ENCODE data around the gene SEC63. TPM values are rescaled to one million over a fixed set of nuclear protein-coding genes. Genes with fewer than 3 reads are reported as not detected.

SEC63 gene
- polyA plus RNA-seq, 2 donors: 14.9 to 23.0 TPM

DNA sequence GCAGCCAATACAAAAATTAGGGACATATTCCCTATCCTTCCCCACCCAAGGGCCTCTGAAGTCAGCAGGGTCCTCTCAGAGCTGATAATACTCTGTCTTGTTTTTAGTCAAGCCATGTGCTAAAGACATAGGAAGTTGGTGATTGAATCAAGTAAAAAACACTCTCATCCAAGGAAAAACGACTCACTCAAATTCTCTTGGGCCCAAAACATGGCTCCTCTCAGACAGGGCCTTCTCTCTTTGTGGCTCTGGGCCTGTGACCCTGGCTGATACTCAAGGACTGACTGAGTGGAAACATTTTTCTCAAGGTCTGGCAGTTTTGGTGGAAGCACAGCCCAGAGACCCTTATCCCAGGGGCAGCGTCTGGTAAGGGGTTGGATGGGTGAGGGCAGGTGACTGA, 127.9 kb downstream of the SEC63 start:
- Histone ChIP-seq H3K27ac (ENCODE audit: low read depth in 2 of 2, low read length in 1 of 2) (no peak overlapping the region), H3K4me1 (ENCODE audit: control insufficient read depth in 2 of 2, insufficient read depth in 2 of 2, low read length in 1 of 2) (no peaks in the 10 kb centered on the region), H3K36me3 (ENCODE audit: control insufficient read depth in 2 of 2, insufficient read depth in 2 of 2, low read length in 1 of 2) (no peaks in the 10 kb centered on the region), H3K9me3 (ENCODE audit: control insufficient read depth in 2 of 2, insufficient read depth in 1 of 2, low read depth in 1 of 2, low read length in 1 of 2) (no peaks in the 10 kb centered on the region), H3K27me3 (ENCODE audit: control insufficient read depth in 1 of 2, insufficient read depth in 2 of 2, low read length in 2 of 2) (no peaks in the 10 kb centered on the region), H3K4me3 (ENCODE audit: low read depth in 1 of 2, low read length in 2 of 2) (no peak overlapping the region)
- whole genome bisulfite sequencing, 2 donors: 74 to 79% methylated on average over 2 of the region's 2 CpGs

DNA sequence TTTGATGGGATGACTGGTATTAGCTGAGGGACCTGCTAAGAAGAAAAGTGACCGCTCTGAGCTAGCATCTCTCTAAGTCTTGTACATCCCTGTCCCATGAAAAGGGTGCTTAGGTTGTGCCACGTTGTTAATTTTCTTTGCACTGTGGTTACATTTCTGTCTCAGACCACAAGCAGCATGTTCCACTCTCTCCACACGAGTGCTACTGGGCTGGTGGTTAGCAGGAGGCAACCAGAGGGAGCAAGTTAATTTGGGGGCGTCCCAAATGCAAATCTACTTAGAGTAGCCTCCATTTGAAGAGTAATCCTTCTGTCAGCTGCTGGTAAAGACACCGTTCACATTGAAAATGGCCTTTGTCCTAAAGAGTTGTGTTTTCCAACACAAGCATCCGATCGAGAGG, 130.5 kb downstream of the SEC63 start:
- Histone ChIP-seq H3K9me3 (ENCODE audit: control insufficient read depth in 2 of 2, insufficient read depth in 1 of 2, low read depth in 1 of 2, low read length in 1 of 2) (no peaks in the 10 kb centered on the region), H3K4me1 (ENCODE audit: control insufficient read depth in 2 of 2, insufficient read depth in 2 of 2, low read length in 1 of 2) (no peaks in the 10 kb centered on the region), H3K4me3 (ENCODE audit: low read depth in 1 of 2, low read length in 2 of 2) (no peak overlapping the region), H3K36me3 (ENCODE audit: control insufficient read depth in 2 of 2, insufficient read depth in 2 of 2, low read length in 1 of 2) (no peaks in the 10 kb centered on the region), H3K27me3 (ENCODE audit: control insufficient read depth in 1 of 2, insufficient read depth in 2 of 2, low read length in 2 of 2) (no peaks in the 10 kb centered on the region), H3K27ac (ENCODE audit: low read depth in 2 of 2, low read length in 1 of 2) (no peak overlapping the region)
- WGBS, 2 donors: 85 to 86% methylated on average over 7 of the region's 7 CpGs

DNA sequence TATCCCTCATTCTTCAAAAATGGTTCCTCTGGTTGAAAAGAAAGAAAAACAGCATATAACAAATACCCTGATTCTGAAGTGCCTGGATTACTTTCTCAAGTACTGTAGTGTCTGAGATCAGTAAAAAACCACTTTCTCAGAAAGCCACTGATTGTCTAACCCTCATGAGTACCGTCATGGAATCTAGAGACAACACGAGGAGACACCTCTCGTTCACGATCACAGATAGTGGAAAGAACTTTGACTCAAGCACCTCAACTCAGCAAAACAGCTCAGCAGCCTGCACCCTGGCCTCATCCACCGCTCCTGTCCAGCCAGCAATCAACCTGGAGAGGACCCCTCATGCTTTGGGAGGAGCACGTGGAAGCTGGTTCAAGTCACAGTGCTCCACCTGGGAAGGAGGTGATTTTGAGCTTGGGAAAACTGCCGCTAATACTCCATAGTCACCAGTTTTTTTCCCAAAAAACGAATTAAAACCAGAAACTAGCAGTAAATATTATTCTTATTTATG, 134.9 kb downstream of the SEC63 start:
- no peaks in the 10 kb centered on the region for H3K36me3 ChIP-seq (ENCODE audit: control insufficient read depth in 2 of 2, insufficient read depth in 2 of 2, low read length in 1 of 2)
- H3K4me3 ChIP-seq (ENCODE audit: low read depth in 1 of 2, low read length in 2 of 2): no peak overlapping the region
- H3K4me1 ChIP-seq (ENCODE audit: control insufficient read depth in 2 of 2, insufficient read depth in 2 of 2, low read length in 1 of 2): peaks cover 2 to 5% of the 10 kb centered on the region in 2 donors
- WGBS, 2 donors: 64 to 73% methylated on average over 8 of the region's 8 CpGs
- no peaks in the 10 kb centered on the region for H3K9me3 ChIP-seq (ENCODE audit: control insufficient read depth in 2 of 2, insufficient read depth in 1 of 2, low read depth in 1 of 2, low read length in 1 of 2)
- H3K27me3 ChIP-seq (ENCODE audit: control insufficient read depth in 1 of 2, insufficient read depth in 2 of 2, low read length in 2 of 2): no peaks in the 10 kb centered on the region
- no peak overlapping the region for H3K27ac ChIP-seq (ENCODE audit: low read depth in 2 of 2, low read length in 1 of 2)

DNA sequence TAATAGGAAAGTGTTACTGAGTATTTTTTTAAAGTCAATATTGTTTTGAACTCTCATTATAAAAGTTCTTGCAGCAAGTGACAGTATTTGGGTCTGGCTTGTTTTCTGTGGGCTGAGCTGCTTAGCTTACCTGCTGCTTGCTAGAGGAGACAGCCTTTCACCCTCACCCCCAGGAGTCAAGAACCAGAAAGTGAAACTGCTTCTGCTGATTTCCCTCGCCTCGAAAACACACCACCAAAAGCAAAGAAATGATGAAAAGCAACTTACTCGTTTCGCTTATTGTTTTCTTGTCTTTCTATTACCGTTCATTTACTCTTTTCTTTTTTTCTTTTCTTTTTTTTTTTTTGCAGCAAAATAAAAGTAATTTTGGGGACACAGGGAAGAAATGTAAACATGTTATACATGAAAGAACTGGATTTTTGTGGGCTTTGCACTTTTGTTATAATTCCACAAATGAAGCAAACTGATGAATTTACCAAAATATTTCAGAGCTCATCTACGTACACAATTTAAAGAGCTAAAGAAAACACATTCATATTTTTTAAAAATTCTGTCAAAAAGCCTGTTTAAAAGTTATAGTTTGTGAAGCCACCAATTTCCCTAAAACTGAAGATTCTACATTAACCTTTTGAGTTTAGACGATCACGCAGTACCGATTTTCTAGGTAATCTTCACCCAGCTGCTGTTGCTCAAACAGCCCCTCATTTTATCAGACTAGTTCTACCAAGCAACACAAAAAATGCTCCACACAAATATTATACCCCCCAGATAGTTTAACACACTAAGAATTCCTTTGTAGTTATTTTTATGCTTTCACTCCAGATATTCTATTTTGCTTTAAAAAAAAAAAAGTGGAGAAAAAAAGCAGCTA, 135.6 kb downstream of the SEC63 start:
- Histone ChIP-seq H3K36me3 (ENCODE audit: control insufficient read depth in 2 of 2, insufficient read depth in 2 of 2, low read length in 1 of 2) (no peaks in the 10 kb centered on the region), H3K27ac (ENCODE audit: low read depth in 2 of 2, low read length in 1 of 2) (no peak overlapping the region), H3K27me3 (ENCODE audit: control insufficient read depth in 1 of 2, insufficient read depth in 2 of 2, low read length in 2 of 2) (no peaks in the 10 kb centered on the region), H3K4me1 (ENCODE audit: control insufficient read depth in 2 of 2, insufficient read depth in 2 of 2, low read length in 1 of 2) (peaks cover 2 to 5% of the 10 kb centered on the region in 2 donors), H3K4me3 (ENCODE audit: low read depth in 1 of 2, low read length in 2 of 2) (no peak overlapping the region), H3K9me3 (ENCODE audit: control insufficient read depth in 2 of 2, insufficient read depth in 1 of 2, low read depth in 1 of 2, low read length in 1 of 2) (no peaks in the 10 kb centered on the region)
- WGBS, 2 donors: 52 to 63% methylated on average over 9 of the region's 9 CpGs

DNA sequence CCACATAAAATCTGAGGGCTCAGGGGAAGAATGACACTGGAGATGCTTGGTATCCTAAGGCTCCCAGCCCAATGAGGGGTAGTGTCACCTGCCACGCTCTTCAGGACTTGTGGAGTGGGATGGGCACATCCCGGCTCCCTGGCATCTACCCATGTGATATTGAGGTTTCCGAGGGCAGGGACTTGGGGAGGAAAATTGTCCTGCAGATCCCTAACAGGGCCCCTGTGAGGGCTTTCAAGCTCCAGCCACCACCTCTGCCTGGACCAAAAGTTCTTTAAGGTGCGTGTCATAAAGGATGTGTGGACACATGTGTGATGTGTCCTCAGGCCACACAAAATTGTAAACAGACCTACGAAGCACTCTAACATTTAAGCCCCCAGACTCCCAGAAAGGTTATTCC, 136.4 kb downstream of the SEC63 start:
- H3K9me3 ChIP-seq (ENCODE audit: control insufficient read depth in 2 of 2, insufficient read depth in 1 of 2, low read depth in 1 of 2, low read length in 1 of 2): no peaks in the 10 kb centered on the region
- H3K27ac ChIP-seq (ENCODE audit: low read depth in 2 of 2, low read length in 1 of 2): no peak overlapping the region
- H3K27me3 ChIP-seq (ENCODE audit: control insufficient read depth in 1 of 2, insufficient read depth in 2 of 2, low read length in 2 of 2): no peaks in the 10 kb centered on the region
- H3K4me1 ChIP-seq (ENCODE audit: control insufficient read depth in 2 of 2, insufficient read depth in 2 of 2, low read length in 1 of 2): peaks cover 2 to 5% of the 10 kb centered on the region in 2 donors
- no peaks in the 10 kb centered on the region for H3K36me3 ChIP-seq (ENCODE audit: control insufficient read depth in 2 of 2, insufficient read depth in 2 of 2, low read length in 1 of 2)
- H3K4me3 ChIP-seq (ENCODE audit: low read depth in 1 of 2, low read length in 2 of 2): no peak overlapping the region
- 70 to 74% methylated on average over 5 of the region's 5 CpGs for WGBS, 2 donors

DNA sequence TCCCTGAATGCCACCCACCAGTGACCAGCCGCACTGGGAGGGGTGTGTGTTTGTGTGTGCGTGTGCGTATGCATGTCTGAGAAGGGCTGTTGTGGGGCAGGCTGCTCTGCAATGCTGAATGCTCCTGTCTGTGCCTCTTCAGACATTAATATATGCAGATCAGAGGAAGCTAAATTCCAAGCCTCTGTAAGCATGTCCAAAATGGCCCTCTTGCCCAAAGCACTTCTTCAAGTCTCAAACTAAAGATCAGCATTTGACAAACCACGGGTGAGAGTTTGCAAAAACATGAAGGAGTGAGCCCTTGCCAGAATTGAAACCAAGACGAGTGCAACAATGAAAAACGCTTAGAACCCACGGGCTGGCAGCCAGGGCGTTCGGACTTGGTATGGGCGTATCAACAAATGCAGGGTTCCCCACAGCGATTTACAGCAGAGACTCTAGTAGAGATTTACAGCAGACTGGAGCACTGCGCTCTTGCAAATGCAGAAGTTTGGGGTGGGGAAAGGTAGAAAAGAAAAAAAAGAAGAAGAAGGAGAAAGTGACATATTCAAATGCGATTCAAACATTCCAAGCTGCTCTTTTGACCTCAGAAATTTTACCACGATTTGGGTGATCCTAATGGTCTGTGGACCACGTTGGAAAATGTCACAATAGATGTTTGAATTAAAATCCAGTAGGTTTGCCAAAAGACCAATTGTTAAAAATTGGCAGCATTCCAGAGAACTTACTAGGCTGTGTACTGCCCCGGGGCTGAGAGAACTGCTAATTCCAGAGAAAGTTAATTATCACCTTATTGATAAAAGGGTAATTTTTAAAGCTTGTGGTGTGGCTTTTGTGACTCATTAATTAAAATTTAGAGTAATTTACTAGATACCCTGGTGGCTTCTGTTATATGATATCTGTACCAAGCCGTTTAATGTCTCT, 137.4 kb downstream of the SEC63 start:
- no peaks in the 10 kb centered on the region for H3K9me3 ChIP-seq (ENCODE audit: control insufficient read depth in 2 of 2, insufficient read depth in 1 of 2, low read depth in 1 of 2, low read length in 1 of 2)
- 14 to 20% methylated on average over 17 of the region's 17 CpGs for WGBS, 2 donors
- peak overlapping the region; percentile 11 to 25 for H3K27ac ChIP-seq (ENCODE audit: low read depth in 2 of 2, low read length in 1 of 2)
- peaks cover 2 to 5% of the 10 kb centered on the region in 2 donors for H3K4me1 ChIP-seq (ENCODE audit: control insufficient read depth in 2 of 2, insufficient read depth in 2 of 2, low read length in 1 of 2)
- H3K27me3 ChIP-seq (ENCODE audit: control insufficient read depth in 1 of 2, insufficient read depth in 2 of 2, low read length in 2 of 2): no peaks in the 10 kb centered on the region
- no peaks in the 10 kb centered on the region for H3K36me3 ChIP-seq (ENCODE audit: control insufficient read depth in 2 of 2, insufficient read depth in 2 of 2, low read length in 1 of 2)
- H3K4me3 ChIP-seq (ENCODE audit: low read depth in 1 of 2, low read length in 2 of 2): peak overlapping the region in 1 of 2 donors; percentile 28

DNA sequence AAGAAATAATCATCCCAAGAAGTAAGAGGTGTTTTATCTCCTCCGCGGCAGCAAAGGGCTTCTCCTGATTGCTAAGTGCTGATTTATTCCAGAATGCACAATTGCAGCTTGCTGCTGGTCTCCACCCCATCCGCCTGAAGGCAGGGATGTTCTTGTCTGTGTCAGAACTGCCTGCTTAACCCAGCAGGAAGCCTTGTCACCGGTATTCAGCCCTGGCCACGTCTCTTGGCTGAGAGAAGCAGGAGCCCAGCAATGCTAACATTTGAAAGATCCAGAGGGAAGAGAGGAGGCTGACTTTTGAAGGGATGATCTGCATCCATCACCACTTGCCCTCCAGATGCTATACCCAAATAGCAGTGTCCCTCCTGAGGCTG, 138.1 kb downstream of the SEC63 start:
- Histone ChIP-seq H3K27ac (ENCODE audit: low read depth in 2 of 2, low read length in 1 of 2) (peak overlapping the region; percentile 11 to 25), H3K4me3 (ENCODE audit: low read depth in 1 of 2, low read length in 2 of 2) (no peak overlapping the region)

DNA sequence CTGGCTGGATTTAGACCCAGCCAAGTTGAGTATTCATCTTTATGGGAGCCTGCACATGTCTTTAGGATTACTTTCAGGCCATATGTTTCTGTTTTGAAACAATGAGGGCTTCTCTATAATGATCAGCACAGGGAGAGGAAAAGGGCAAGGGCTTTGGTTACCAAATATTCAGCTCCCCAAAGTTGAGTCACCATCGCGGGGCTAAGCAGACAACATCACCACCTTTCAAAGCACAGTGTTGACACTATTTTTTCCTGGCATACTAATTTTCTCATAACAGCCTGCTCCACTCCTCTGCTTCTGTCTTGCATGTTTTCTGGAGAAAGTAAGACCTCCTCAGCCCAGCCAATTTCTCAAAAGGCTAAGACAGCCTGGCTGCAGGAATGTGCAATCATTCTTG, 138.8 kb downstream of the SEC63 start:
- no peak overlapping the region for H3K27ac ChIP-seq (ENCODE audit: low read depth in 2 of 2, low read length in 1 of 2)
- 73 to 77% methylated on average over 2 of the region's 2 CpGs for WGBS, 2 donors
- peaks cover 2 to 5% of the 10 kb centered on the region in 2 donors for H3K4me1 ChIP-seq (ENCODE audit: control insufficient read depth in 2 of 2, insufficient read depth in 2 of 2, low read length in 1 of 2)

More for the DNA sequence above, 138.1 kb downstream of the SEC63 start:
- H3K9me3 ChIP-seq (ENCODE audit: control insufficient read depth in 2 of 2, insufficient read depth in 1 of 2, low read depth in 1 of 2, low read length in 1 of 2): no peaks in the 10 kb centered on the region
- WGBS, 2 donors: 27 to 33% methylated on average over 5 of the region's 5 CpGs
- peaks cover 2 to 5% of the 10 kb centered on the region in 2 donors for H3K4me1 ChIP-seq (ENCODE audit: control insufficient read depth in 2 of 2, insufficient read depth in 2 of 2, low read length in 1 of 2)
- no peaks in the 10 kb centered on the region for H3K36me3 ChIP-seq (ENCODE audit: control insufficient read depth in 2 of 2, insufficient read depth in 2 of 2, low read length in 1 of 2)
- no peaks in the 10 kb centered on the region for H3K27me3 ChIP-seq (ENCODE audit: control insufficient read depth in 1 of 2, insufficient read depth in 2 of 2, low read length in 2 of 2)

DNA sequence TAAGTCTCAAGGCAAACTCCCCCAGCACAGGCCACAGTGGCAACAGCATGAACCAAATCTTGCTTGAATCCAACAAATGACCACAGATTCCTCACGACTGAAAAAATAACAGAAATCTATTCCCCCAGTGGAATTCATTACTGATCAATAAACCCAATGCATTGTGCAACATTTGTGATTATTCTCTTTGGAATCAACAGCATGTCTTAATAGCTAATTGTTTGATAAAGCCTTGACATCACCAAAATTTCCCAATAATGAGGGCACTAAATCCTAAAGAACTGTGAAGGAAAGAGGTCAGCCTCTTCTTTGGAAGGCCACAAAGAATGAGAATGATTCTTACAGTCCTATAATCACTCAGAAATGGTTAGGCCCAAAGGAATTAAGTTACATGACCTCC, 139.7 kb downstream of the SEC63 start:
- Histone ChIP-seq H3K4me1 (ENCODE audit: control insufficient read depth in 2 of 2, insufficient read depth in 2 of 2, low read length in 1 of 2) (peaks cover 2 to 5% of the 10 kb centered on the region in 2 donors), H3K4me3 (ENCODE audit: low read depth in 1 of 2, low read length in 2 of 2) (no peak overlapping the region), H3K9me3 (ENCODE audit: control insufficient read depth in 2 of 2, insufficient read depth in 1 of 2, low read depth in 1 of 2, low read length in 1 of 2) (no peaks in the 10 kb centered on the region), H3K36me3 (ENCODE audit: control insufficient read depth in 2 of 2, insufficient read depth in 2 of 2, low read length in 1 of 2) (no peaks in the 10 kb centered on the region), H3K27me3 (ENCODE audit: control insufficient read depth in 1 of 2, insufficient read depth in 2 of 2, low read length in 2 of 2) (no peaks in the 10 kb centered on the region), H3K27ac (ENCODE audit: low read depth in 2 of 2, low read length in 1 of 2) (no peak overlapping the region)
- 49 to 87% methylated on average over 1 of the region's 1 CpG for WGBS, 2 donors

More for the DNA sequence above, 138.8 kb downstream of the SEC63 start:
- H3K36me3 ChIP-seq (ENCODE audit: control insufficient read depth in 2 of 2, insufficient read depth in 2 of 2, low read length in 1 of 2): no peaks in the 10 kb centered on the region
- H3K27me3 ChIP-seq (ENCODE audit: control insufficient read depth in 1 of 2, insufficient read depth in 2 of 2, low read length in 2 of 2): no peaks in the 10 kb centered on the region
- no peaks in the 10 kb centered on the region for H3K9me3 ChIP-seq (ENCODE audit: control insufficient read depth in 2 of 2, insufficient read depth in 1 of 2, low read depth in 1 of 2, low read length in 1 of 2)
- H3K4me3 ChIP-seq (ENCODE audit: low read depth in 1 of 2, low read length in 2 of 2): no peak overlapping the region

All from esophagus (tissue), 2 donors.